K562 (cell line): ENCODE data around the gene GEMIN7. TPM values are rescaled to one million over a fixed set of nuclear protein-coding genes. Genes with fewer than 3 reads are reported as not detected.

Experiments used
- ATAC-seq: fragments of 200-7000 bp; cut with Tn5 transposase; 3 replicates; pipeline ENCODE4 v1.9.1; 2020; ENCODE audit warnings: moderate library complexity
- BruUV-seq: library from RNA; stranded (reverse); fragments of 400-500 nt; replicated peaks from 2 replicates; lab custom pipeline; 2021; lab: Mats Ljungman, UMichigan
- CTCF ChIA-PET: fragments of 300-600 bp; formaldehyde crosslinking; extraction: SDS; loops from one replicate; lab custom pipeline; 2021; ENCODE audit warnings: low intra/inter-chr PET ratio; lab: Yijun Ruan, JAX
- POLR2A ChIA-PET: fragments of 300-600, 350-650 bp; sonication (Branson Sonifier 250); formaldehyde crosslinking; extraction: SDS; loops from one replicate; lab custom pipeline; 2021; ENCODE audit warnings: antibody characterized with exemption, inconsistent platforms; lab: Yijun Ruan, JAX
- DNase-seq, 4 experiments: peaks; one replicate each; pipeline versions ENCODE4 v3.0.0 to v3.0.0-alpha.2; 2011 to 2018; ENCODE audit warnings: low spot score in 3 of 4, mixed read lengths in 3 of 4; ENCODE audit errors: extremely low read depth in 1 of 4
- FAIRE-seq: peaks from 2 replicates; lab custom pipeline; 2011; peaks lifted over from hg19 to GRCh38; lab: Jason Lieb, UNC
- H2AFZ ChIP-seq: 2 replicates; pipeline ENCODE4 v1.6.0; 2011; ENCODE audit warnings: low read depth, low read length, control low read depth, inconsistent platforms
- H3K27ac ChIP-seq: fragments of 200-600 bp; 3 replicates; pipeline ENCODE4 v1.8.0; 2011; ENCODE audit warnings: low read depth, mild to moderate bottlenecking, control low read depth, inconsistent platforms, low read length, moderate library complexity, mixed read lengths; ENCODE audit errors: extremely low read depth
- H3K27me3 ChIP-seq, 2 experiments: fragments of 300-600 bp in 1 of 2; 2 replicates in 1 of 2; 3 replicates in 1 of 2; pipeline versions ENCODE4 v1.6.0 to v1.8.0; 2011; ENCODE audit warnings: inconsistent platforms in 2 of 2, low read length in 2 of 2, mild to moderate bottlenecking in 1 of 2, mixed read lengths in 1 of 2, moderate library complexity in 1 of 2; ENCODE audit not compliant: control insufficient read depth in 2 of 2, insufficient read depth in 2 of 2
- H3K36me3 ChIP-seq: fragments of 300-600 bp; 3 replicates; pipeline ENCODE4 v1.8.0; 2011; ENCODE audit warnings: mild to moderate bottlenecking, low read length, inconsistent platforms; ENCODE audit not compliant: control insufficient read depth, insufficient read depth
- H3K4me1 ChIP-seq, 2 experiments: fragments of 200-600 bp in 1 of 2; replicated peaks in 1 of 2; 2 replicates in 1 of 2; 3 replicates in 1 of 2; pipeline versions ENCODE4 v1.5.1 to v1.8.0; 2011; ENCODE audit warnings: inconsistent platforms in 2 of 2, low read length in 2 of 2, mild to moderate bottlenecking in 1 of 2, mixed read lengths in 1 of 2, moderate library complexity in 1 of 2; ENCODE audit not compliant: control insufficient read depth in 2 of 2, insufficient read depth in 2 of 2
- H3K4me2 ChIP-seq: 2 replicates; pipeline ENCODE4 v1.6.1; 2011; ENCODE audit warnings: low read length, control low read depth, inconsistent platforms, mixed read lengths; ENCODE audit not compliant: insufficient read depth
- H3K4me3 ChIP-seq: fragments of 200-600 bp; sonication (generic), shearing (Covaris generic); 2 replicates; pipeline ENCODE4 v1.5.1; 2016; ENCODE audit warnings: control low read depth, inconsistent platforms
- H3K79me2 ChIP-seq: fragments of 200-600 bp; 3 replicates; pipeline ENCODE4 v1.8.0; 2011; ENCODE audit warnings: low read length, inconsistent platforms; ENCODE audit not compliant: control insufficient read depth, insufficient read depth
- H3K9ac ChIP-seq, 2 experiments: 2 replicates each; pipeline versions ENCODE4 v1.6.0 to v1.6.1; 2011; ENCODE audit warnings: low read depth in 2 of 2, low read length in 2 of 2, control low read depth in 1 of 2, inconsistent platforms in 1 of 2, mild to moderate bottlenecking in 1 of 2, mixed read lengths in 1 of 2; ENCODE audit not compliant: insufficient read depth in 1 of 2
- H3K9me1 ChIP-seq: one replicate; pipeline ENCODE4 v1.6.0; 2011; ENCODE audit warnings: inconsistent platforms, mild to moderate bottlenecking, low read length, moderate library complexity; ENCODE audit not compliant: control insufficient read depth, insufficient read depth
- H3K9me3 ChIP-seq: replicated peaks from 2 replicates; pipeline ENCODE4 v1.5.1; 2011; ENCODE audit warnings: low read depth, low read length, inconsistent platforms; ENCODE audit not compliant: control insufficient read depth, insufficient read depth
- H4K20me1 ChIP-seq: replicated peaks from 2 replicates; pipeline ENCODE4 v1.6.1; 2011; ENCODE audit warnings: low read length, inconsistent platforms, mixed read lengths; ENCODE audit not compliant: control insufficient read depth, insufficient read depth
- ATF7 ChIP-seq: fragments of 450-650 bp; IDR thresholded peaks from 2 replicates; pipeline ENCODE4 v1.7.1; 2014; ENCODE audit warnings: mild to moderate bottlenecking, moderate library complexity
- ELF4 ChIP-seq: fragments of 450-650 bp; formaldehyde crosslinking; IDR thresholded peaks from 2 replicates; pipeline ENCODE4 v1.4.0; 2022; ENCODE audit warnings: missing genetic modification characterization
- HEY1 ChIP-seq: fragments of 250-450 bp; sonication (Bioruptor Pico); IDR thresholded peaks from 2 replicates; pipeline ENCODE4 v1.5.0; 2020; ENCODE audit warnings: mild to moderate bottlenecking, moderate library complexity, borderline replicate concordance
- HSF4 ChIP-seq: fragments of 250-450 bp; sonication (Bioruptor Pico); IDR thresholded peaks from 2 replicates; pipeline ENCODE4 v2.1.2; 2022; ENCODE audit warnings: mild to moderate bottlenecking, moderate library complexity, borderline replicate concordance
- MECOM ChIP-seq: fragments of 250-450 bp; sonication (Bioruptor Pico); IDR thresholded peaks from 2 replicates; pipeline ENCODE4 v1.8.0; 2022; ENCODE audit warnings: inconsistent platforms
- NBN ChIP-seq: fragments of 450-650 bp; IDR thresholded peaks from 2 replicates; pipeline ENCODE4 v1.6.1; 2016; ENCODE audit warnings: low read depth, mild to moderate bottlenecking
- SREBF1 ChIP-seq: fragments of 150-350 bp; IDR thresholded peaks from 2 replicates; pipeline ENCODE4 v1.6.1; 2014; ENCODE audit warnings: antibody characterized with exemption, low read depth, low read length, borderline replicate concordance
- STAG1 ChIP-seq: sonication (generic); formaldehyde crosslinking; IDR thresholded peaks from 2 replicates; pipeline ENCODE4 v1.5.0; 2020; ENCODE audit warnings: missing genetic modification reagents, borderline replicate concordance
- ZBTB8A ChIP-seq: fragments of 450-650 bp; IDR thresholded peaks from 2 replicates; pipeline ENCODE4 v1.6.1; 2018; ENCODE audit warnings: mild to moderate bottlenecking, moderate library complexity; ENCODE audit not compliant: partially characterized antibody
- ZC3H11A ChIP-seq: IDR thresholded peaks from 2 replicates; pipeline ENCODE4 v1.6.1; 2012; ENCODE audit warnings: low read depth, low read length, improper control_type of control experiment
- ZNF146 ChIP-seq: IDR thresholded peaks from one replicate; pipeline ENCODE4 v1.6.1; 2018; ENCODE audit warnings: missing compliant biosample characterization; ENCODE audit not compliant: unreplicated experiment
- ZNF263 ChIP-seq: sonication (generic); formaldehyde crosslinking; IDR thresholded peaks from 2 replicates; pipeline ENCODE4 v1.8.0; 2022; ENCODE audit warnings: mild to moderate bottlenecking, missing genetic modification reagents, borderline replicate concordance
- ZNF551 ChIP-seq: fragments of 250-450 bp; sonication (Bioruptor Pico); IDR thresholded peaks from 2 replicates; pipeline ENCODE4 v1.5.0; 2021; ENCODE audit warnings: mild to moderate bottlenecking, moderate library complexity
- WGBS: fragments of 100-300 bp; shearing (Covaris generic); methylation state at CpG from one replicate; pipeline ENCODE4 v1.1.6; 2016; ENCODE audit warnings: low coverage, mixed read lengths; ENCODE audit not compliant: insufficient coverage; ENCODE audit errors: missing lambda C conversion rate; 5-methylcytosine and 5-hydroxymethylcytosine counted together
- in situ Hi-C: fragments of 300-500 bp; cut with MboI; formaldehyde crosslinking; loops from 4 replicates; pipeline ENCODE4 v1.15.0; 2018; ENCODE audit warnings: inconsistent platforms, mixed read lengths
- intact Hi-C: fragments of 100-400 bp; cut with micrococcal nuclease; formaldehyde crosslinking; loops from 2 replicates; pipeline ENCODE4 v1.14.2; 2022
- polyA plus RNA-seq, 8 experiments: library from polyadenylated mRNA; depleted of rRNA in 4 of 8; stranded (reverse) in 5 of 8; unstranded in 3 of 8; fragments of >200 nt; fragmentation: Nextera tagmentation in 2 of 8; fragmentation: Illumina TruSeq in 1 of 8; extraction: Ambion mirVana in 2 of 8; extraction: Trizol in 1 of 8; gene quantifications; 2 replicates each; pipeline versions ENCODE4 v1.2.1 to v1.2.3, GENCODE V29; 2011 to 2014; ENCODE audit warnings: inconsistent platforms in 1 of 8, missing spikeins in 1 of 8
- total RNA-seq, 7 experiments: library from RNA; depleted of rRNA in 6 of 7; stranded (reverse); fragments of >200 nt in 6 of 7; fragmentation: Illumina TruSeq in 2 of 7; extraction: Trizol in 2 of 7; gene quantifications; 2 replicates each; pipeline versions ENCODE4 v1.2.1 to v1.2.3, GENCODE V29; 2011 to 2021; ENCODE audit warnings: low replicate concordance in 1 of 7
- TF ChIP-seq, protein P1 (sequence below): fragments of 450-650 bp; IDR thresholded peaks from 2 replicates; pipeline ENCODE4 v1.6.1; 2016; ENCODE audit warnings: low read depth

Gene GEMIN7
- total and polyA plus RNA-seq, 9 of the 15 experiments (the other 6 are each of a cell fraction or from before 2014, with no cell fraction given), result 23.1 to 124 (median 54.9) TPM

DNA sequence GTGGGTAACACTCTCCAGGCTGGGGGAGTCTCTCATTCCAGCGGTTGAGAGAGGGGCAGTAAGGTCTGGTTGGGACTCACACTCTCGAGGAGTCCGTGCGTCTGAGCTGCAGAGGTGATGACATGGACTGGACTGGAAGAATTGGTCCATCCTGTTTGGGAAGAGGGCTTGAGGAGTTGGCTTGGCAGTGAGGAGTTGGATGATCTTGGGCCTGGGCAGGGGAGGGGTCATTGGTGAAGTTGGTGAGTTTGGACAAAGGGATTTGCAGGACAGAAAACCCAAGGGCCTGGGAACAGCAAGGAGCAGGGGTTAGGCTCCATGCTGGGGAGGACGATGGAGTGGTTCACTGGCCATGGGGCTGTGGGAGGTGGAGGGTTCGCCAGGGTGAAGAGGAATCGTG is 17.6 kb downstream of the GEMIN7 start:
- H3K36me3 ChIP-seq, result peaks cover 71% of the 10 kb centered on the region; the same call in 2 of the 3 replicates
- POLR2A ChIA-PET, result no interaction called here
- WGBS, result 75% methylated on average over 6 of the region's 7 CpGs
- no peak for DNase-seq
- peaks cover 92% of the 10 kb centered on the region for H3K79me2 ChIP-seq
- ATAC-seq, result no peak
- no peak overlapping the region; the same call in 2 of the 3 replicates for H3K27ac ChIP-seq
- H4K20me1 ChIP-seq, result peaks cover 56% of the 10 kb centered on the region
- TF ChIP-seq, protein P1, sequence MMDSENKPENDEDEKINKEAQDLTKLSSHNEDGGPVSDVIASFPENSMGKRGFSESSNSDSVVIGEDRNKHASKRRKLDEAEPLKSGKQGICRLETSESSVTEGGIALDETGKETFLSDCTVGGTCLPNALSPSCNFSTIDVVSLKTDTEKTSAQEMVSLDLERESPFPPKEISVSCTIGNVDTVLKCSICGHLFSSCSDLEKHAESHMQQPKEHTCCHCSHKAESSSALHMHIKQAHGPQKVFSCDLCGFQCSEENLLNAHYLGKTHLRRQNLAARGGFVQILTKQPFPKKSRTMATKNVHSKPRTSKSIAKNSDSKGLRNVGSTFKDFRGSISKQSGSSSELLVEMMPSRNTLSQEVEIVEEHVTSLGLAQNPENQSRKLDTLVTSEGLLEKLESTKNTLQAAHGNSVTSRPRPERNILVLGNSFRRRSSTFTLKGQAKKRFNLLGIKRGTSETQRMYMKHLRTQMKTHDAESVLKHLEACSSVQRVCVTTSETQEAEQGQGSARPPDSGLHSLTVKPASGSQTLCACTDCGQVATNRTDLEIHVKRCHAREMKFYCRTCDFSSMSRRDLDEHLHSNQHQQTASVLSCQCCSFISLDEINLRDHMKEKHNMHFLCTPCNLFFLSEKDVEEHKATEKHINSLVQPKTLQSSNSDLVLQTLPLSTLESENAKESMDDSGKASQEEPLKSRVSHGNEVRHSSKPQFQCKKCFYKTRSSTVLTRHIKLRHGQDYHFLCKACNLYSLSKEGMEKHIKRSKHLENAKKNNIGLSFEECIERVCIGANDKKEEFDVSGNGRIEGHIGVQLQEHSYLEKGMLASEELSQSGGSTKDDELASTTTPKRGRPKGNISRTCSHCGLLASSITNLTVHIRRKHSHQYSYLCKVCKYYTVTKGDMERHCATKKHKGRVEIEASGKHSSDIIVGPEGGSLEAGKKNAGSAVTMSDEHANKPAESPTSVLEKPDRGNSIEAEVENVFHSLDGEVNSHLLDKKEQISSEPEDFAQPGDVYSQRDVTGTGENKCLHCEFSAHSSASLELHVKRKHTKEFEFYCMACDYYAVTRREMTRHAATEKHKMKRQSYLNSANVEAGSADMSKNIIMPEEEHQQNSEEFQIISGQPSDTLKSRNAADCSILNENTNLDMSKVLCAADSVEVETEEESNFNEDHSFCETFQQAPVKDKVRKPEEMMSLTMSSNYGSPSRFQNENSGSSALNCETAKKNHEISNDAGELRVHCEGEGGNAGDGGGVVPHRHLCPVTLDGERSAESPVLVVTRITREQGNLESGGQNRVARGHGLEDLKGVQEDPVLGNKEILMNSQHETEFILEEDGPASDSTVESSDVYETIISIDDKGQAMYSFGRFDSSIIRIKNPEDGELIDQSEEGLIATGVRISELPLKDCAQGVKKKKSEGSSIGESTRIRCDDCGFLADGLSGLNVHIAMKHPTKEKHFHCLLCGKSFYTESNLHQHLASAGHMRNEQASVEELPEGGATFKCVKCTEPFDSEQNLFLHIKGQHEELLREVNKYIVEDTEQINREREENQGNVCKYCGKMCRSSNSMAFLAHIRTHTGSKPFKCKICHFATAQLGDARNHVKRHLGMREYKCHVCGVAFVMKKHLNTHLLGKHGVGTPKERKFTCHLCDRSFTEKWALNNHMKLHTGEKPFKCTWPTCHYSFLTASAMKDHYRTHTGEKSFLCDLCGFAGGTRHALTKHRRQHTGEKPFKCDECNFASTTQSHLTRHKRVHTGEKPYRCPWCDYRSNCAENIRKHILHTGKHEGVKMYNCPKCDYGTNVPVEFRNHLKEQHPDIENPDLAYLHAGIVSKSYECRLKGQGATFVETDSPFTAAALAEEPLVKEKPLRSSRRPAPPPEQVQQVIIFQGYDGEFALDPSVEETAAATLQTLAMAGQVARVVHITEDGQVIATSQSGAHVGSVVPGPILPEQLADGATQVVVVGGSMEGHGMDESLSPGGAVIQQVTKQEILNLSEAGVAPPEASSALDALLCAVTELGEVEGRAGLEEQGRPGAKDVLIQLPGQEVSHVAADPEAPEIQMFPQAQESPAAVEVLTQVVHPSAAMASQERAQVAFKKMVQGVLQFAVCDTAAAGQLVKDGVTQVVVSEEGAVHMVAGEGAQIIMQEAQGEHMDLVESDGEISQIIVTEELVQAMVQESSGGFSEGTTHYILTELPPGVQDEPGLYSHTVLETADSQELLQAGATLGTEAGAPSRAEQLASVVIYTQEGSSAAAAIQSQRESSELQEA, result no peak
- no peak for TF ChIP-seq ZC3H11A
- TF ChIP-seq SREBF1, result no peak
- no peak for TF ChIP-seq ZNF551 (CRISPR knock-in tag)
- no peak for TF ChIP-seq HSF4 (CRISPR knock-in tag)
- no peak for TF ChIP-seq STAG1 (CRISPR knock-in tag)
- 0 out of 2 replicates have a peak, but pooled peaks have one; percentile 60 for TF ChIP-seq ELF4 (CRISPR knock-in tag)
- no peak for TF ChIP-seq MECOM (CRISPR knock-in tag)
- TF ChIP-seq ZBTB8A, result no peak
- TF ChIP-seq ZNF263 (CRISPR knock-in tag), result peak; percentile 30; the same call in 1 of the 2 replicates
- TF ChIP-seq NBN, result no peak
- no peak for TF ChIP-seq ZNF146 (CRISPR knock-in tag)
- TF ChIP-seq ATF7, result no peak
- no peak for TF ChIP-seq HEY1 (CRISPR knock-in tag)
- no peaks in the 10 kb centered on the region for H3K9me3 ChIP-seq
- FAIRE-seq, result no peak
- H3K9me1 ChIP-seq, result peaks cover 12% of the 10 kb centered on the region
- BruUV-seq, result no TSS peak
- no peak overlapping the region for H3K4me2 ChIP-seq
- CTCF ChIA-PET, result no interaction called here
- H2AFZ ChIP-seq, result no peak overlapping the region
- in situ Hi-C loops (no loop called here), intact Hi-C loops (no loop called here)
- no peak overlapping the region for H3K4me3 ChIP-seq
- no peaks in the 10 kb centered on the region for H3K27me3 ChIP-seq
- H3K9ac ChIP-seq, result peak overlapping the region in 1 of 2 experiments; percentile 59; a peak in 1 of 4 replicates
- peaks cover 48 to 75% of the 10 kb centered on the region in 2 experiments for H3K4me1 ChIP-seq
